Prostate gland (tissue), 2 donors: ENCODE measurements around the gene HOXC5. TPM values are rescaled to one million over a fixed set of nuclear protein-coding genes. Genes with fewer than 3 reads are reported as not detected.

ENCODE experiments used
- DNase-seq: peaks from one replicate; pipeline ENCODE4 v3.0.0-alpha.2; 2019; ENCODE audit warnings: low spot score
- H3K27ac ChIP-seq, 2 donors: fragments of 200-600 bp; sonication (generic); 2 replicates each; pipeline ENCODE4 v1.5.1; 2017 to 2019
- H3K27me3 ChIP-seq: fragments of 200-600 bp; sonication (generic); replicated peaks from 2 replicates; pipeline ENCODE4 v1.5.1; 2019; ENCODE audit not compliant: insufficient read depth
- H3K36me3 ChIP-seq, 2 donors: fragments of 200-600 bp; sonication (generic); 1 replicate in 1 of 2; 2 replicates in 1 of 2; pipeline versions ENCODE4 v1.5.1 to v1.8.1; 2017 to 2019
- H3K4me1 ChIP-seq: fragments of 200-600 bp; sonication (generic); replicated peaks from 2 replicates; pipeline ENCODE4 v1.5.1; 2019
- H3K4me3 ChIP-seq, 2 donors: fragments of 200-600 bp; sonication (generic); 2 replicates each; pipeline ENCODE4 v1.5.1; 2017 to 2019
- H3K9me3 ChIP-seq: fragments of 200-600 bp; sonication (generic); 2 replicates; pipeline ENCODE4 v1.5.1; 2017
- POLR2A ChIP-seq: fragments of 450-650 bp; IDR thresholded peaks from one replicate; pipeline ENCODE4 v1.6.1; 2016; ENCODE audit warnings: antibody characterized with exemption, mild to moderate bottlenecking
- POLR2AphosphoS5 ChIP-seq: sonication (generic); formaldehyde crosslinking; IDR thresholded peaks from one replicate; pipeline ENCODE4 v1.6.1; 2017; ENCODE audit warnings: antibody characterized with exemption
- WGBS: methylation state at CpG from one replicate; pipeline ENCODE4 v1.1.5; 2018; 5-methylcytosine and 5-hydroxymethylcytosine counted together
- intact Hi-C: fragments of 100-400 bp; cut with DNase I; formaldehyde crosslinking; loops from one replicate; pipeline ENCODE4 v1.14.2; 2022
- total RNA-seq, 2 donors: library from RNA; depleted of rRNA; stranded (reverse); fragments of >200 nt; gene quantifications; one replicate each; pipeline ENCODE4 v1.1.0, GENCODE V29; 2016
- TF ChIP-seq, protein P1 (sequence below), 4 experiments: fragments of 200-600 bp in 2 of 4; fragments of 450-650 bp in 2 of 4; sonication (generic) in 2 of 4; IDR thresholded peaks; 1 replicate in 3 of 4; 2 replicates in 1 of 4; pipeline ENCODE4 v1.5.1; 2016 to 2019; ENCODE audit warnings: antibody characterized with exemption in 4 of 4, mild to moderate bottlenecking in 2 of 4, moderate library complexity in 2 of 4

HOXC5 gene
- total RNA-seq, 2 donors from 2014 or later, result 2.8 TPM; not detected in 1

DNA sequence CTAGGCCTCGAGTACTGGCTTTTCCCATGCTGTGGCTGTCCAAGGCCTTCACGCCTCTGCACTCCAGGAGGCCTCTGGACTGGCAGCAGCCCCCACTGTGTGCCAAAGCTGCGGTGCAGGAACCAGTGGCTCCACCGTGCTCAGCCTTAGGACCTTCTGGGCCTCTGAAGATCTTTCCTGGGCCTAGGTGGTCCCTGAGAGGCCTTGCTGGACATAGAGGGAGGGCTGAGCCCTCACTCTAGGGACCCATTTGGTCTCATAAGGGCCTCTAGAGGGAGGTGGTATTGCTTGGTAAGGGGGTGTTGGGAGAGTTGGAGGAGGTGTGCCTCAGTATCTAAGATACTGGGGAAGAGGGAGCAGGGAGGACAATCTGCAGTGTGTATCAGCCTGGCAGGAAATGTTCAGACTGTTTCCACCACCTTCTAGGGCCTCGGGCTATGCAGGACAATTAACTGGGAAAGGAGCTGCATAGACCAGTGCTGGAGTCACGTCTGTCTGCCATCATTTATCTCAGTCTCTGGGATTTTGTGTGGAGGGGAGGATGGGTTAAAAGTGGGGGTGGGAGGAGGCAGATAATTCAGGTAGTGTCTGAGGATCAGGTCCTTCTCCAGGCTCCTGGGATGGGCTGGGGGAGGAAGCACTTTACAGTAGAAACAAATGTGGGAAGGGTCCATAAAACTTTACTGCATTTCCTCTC lies 2.9 kb downstream of the HOXC5 start:
- intact Hi-C loops, result no loop called here
- Histone ChIP-seq H3K4me1 (peaks cover 9% of the 10 kb centered on the region), H3K4me3 (no peak overlapping the region), H3K36me3 (no peaks in the 10 kb centered on the region), H3K9me3 (no peaks in the 10 kb centered on the region), H3K27me3 (peaks cover 61% of the 10 kb centered on the region), H3K27ac (no peak overlapping the region)
- TF ChIP-seq POLR2AphosphoS5 (no peak), POLR2A (no peak)
- TF ChIP-seq, protein P1, sequence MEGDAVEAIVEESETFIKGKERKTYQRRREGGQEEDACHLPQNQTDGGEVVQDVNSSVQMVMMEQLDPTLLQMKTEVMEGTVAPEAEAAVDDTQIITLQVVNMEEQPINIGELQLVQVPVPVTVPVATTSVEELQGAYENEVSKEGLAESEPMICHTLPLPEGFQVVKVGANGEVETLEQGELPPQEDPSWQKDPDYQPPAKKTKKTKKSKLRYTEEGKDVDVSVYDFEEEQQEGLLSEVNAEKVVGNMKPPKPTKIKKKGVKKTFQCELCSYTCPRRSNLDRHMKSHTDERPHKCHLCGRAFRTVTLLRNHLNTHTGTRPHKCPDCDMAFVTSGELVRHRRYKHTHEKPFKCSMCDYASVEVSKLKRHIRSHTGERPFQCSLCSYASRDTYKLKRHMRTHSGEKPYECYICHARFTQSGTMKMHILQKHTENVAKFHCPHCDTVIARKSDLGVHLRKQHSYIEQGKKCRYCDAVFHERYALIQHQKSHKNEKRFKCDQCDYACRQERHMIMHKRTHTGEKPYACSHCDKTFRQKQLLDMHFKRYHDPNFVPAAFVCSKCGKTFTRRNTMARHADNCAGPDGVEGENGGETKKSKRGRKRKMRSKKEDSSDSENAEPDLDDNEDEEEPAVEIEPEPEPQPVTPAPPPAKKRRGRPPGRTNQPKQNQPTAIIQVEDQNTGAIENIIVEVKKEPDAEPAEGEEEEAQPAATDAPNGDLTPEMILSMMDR (IDR thresholded peaks at IDR 0.05), result no peak
- 67% methylated on average over 6 of the region's 6 CpGs for WGBS
- no peak for DNase-seq

DNA sequence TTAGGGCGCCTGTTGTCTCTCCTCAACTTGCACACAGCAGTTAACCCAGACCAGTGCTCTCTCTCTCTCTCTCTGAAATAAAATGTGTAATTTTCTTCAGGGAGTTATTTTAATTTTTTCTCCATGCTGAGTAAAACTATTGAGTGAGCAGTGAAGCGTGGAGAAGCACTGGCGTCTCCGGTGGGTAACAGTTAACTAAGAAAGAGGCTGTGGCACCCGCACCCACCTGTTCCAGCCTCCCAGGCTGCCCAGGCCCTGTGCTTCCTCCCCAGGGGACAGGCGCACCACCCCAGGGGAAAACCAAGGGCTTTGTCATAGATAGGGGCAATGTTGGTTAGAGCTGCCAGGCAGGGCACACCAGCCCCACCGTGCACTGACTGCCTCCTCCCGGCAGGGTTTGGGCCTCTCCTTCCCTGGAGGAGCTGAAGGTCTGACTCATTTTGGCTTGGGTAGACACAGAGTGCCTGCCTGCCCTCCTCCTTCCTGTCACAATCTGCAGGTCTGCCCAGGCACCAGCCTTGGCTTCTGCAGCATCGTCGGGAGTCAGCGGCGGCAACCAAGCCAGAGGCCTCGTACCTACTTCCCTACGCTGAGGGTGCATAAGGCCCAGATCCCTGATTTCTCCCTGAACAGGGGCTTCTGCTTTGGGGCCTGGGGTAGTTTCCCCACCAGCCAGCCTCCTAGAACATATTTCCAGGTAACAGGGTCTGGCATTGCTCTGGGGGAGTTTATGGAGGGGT lies 3.9 kb downstream of the HOXC5 start:
- H3K27ac ChIP-seq, result no peak overlapping the region
- H3K9me3 ChIP-seq, result no peaks in the 10 kb centered on the region
- DNase-seq, result no peak
- H3K27me3 ChIP-seq, result peaks cover 62% of the 10 kb centered on the region
- intact Hi-C loops, result no loop called here
- TF ChIP-seq, protein P1 (IDR thresholded peaks at IDR 0.05), result no peak
- no peak for TF ChIP-seq POLR2A
- TF ChIP-seq POLR2AphosphoS5, result no peak
- no peaks in the 10 kb centered on the region for H3K36me3 ChIP-seq
- WGBS, result 37% methylated on average over 14 of the region's 14 CpGs
- peaks cover 9% of the 10 kb centered on the region for H3K4me1 ChIP-seq
- no peak overlapping the region for H3K4me3 ChIP-seq

DNA sequence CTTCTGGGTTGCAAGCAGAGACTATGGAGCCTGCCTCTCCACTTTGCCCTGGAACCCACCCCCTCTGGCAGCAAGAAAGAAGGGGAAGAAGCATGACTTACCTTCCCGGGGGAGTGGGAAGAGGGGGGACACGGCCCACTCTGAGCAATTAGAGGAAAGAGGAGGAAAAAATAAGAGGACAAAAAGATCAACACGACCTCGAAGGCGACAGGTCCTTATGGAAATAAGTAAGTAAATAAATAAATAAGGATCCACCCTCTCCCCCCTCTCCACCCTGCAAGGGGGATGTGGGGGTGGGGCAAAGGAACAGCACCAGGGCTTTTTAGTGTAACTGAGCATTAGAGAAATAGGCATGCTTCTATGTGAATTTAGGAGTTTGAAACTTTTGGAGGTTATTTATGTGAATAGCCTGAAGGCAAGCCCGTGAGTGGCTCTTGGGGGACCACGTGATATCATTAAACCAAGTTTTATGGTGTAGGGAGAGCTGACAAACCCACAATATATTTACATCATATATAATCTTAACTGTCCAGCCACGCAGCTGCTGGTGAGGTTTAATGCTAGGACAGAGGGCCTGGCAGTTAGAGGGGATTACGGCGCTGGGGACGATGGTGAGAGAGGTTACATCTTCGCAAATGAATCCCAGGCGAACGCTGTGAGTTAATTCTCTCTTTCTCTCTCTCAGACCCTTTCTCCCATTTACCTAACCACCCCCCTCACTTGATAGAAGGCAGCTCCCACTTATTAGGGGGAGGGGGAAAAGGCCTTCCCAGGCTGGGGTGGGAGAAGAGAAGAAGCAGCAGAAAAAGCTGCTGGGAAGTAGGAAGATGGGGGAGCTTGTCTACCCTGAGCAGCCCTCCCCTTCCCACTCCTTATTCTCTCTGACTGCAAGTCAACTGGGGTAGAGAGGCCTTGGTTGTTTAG lies 4.8 kb downstream of the HOXC5 start:
- DNase-seq, result no peak
- no peaks in the 10 kb centered on the region for H3K36me3 ChIP-seq
- intact Hi-C loops, result no loop called here
- no peaks in the 10 kb centered on the region for H3K9me3 ChIP-seq
- 16% methylated on average over 14 of the region's 14 CpGs for WGBS
- no peak overlapping the region for H3K27ac ChIP-seq
- TF ChIP-seq POLR2AphosphoS5, result no peak
- no peak for TF ChIP-seq POLR2A
- TF ChIP-seq, protein P1 (IDR thresholded peaks at IDR 0.05), result no peak
- H3K4me1 ChIP-seq, result peaks cover 9% of the 10 kb centered on the region
- H3K27me3 ChIP-seq, result peaks cover 61% of the 10 kb centered on the region
- H3K4me3 ChIP-seq, result no peak overlapping the region

DNA sequence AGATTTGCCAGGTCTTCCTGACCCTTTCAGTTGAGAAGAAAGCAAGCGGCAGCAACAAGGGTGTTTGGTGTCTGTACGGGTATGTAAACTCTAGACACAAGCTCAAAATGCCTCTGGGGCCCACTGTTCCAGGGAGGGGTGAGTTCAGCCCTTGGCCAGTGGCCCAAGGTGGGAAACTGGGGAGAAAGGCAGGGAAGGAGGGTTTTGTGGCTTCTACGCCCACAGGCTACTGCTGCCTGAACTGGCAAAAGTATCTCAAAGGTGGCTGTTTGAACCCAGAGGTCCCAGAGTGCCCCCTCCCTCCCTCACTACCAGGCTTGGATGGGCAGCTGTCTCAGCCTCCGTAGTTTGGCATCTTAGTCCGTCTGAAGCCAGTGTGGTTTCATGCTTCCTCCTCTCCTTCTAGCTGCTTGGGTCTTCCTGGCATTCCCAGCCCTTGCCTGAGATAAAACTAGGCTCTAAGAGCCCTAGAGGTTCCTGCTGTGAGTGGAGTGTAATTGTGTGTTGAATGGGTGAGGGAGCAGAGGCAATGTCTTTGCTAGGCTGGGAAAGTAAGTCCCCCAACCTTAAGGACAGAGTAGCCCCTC lies 5.5 kb downstream of the HOXC5 start:
- 38% methylated on average over 5 of the region's 5 CpGs for WGBS
- DNase-seq, result no peak
- H3K27ac ChIP-seq, result no peak overlapping the region
- no peak overlapping the region for H3K4me3 ChIP-seq
- H3K27me3 ChIP-seq, result peaks cover 68% of the 10 kb centered on the region
- H3K4me1 ChIP-seq, result peaks cover 9% of the 10 kb centered on the region
- no peaks in the 10 kb centered on the region for H3K36me3 ChIP-seq
- intact Hi-C loops, result no loop called here
- no peaks in the 10 kb centered on the region for H3K9me3 ChIP-seq
- TF ChIP-seq POLR2A (no peak), POLR2AphosphoS5 (no peak)
- TF ChIP-seq, protein P1 (IDR thresholded peaks at IDR 0.05), result no peak
